Peyer's patch (tissue), 4 donors: ENCODE results near the gene SEMA4A. TPM values are rescaled to one million over a fixed set of nuclear protein-coding genes. Genes with fewer than 3 reads are reported as not detected.
"Not testable (repeated sequence)": the region's sequence is repeated elsewhere in the genome, so short reads cannot be mapped to it uniquely, and the experiment has no call there.

Source experiments
- DNase-seq, 3 donors: peaks; one replicate each; pipeline ENCODE4 v3.0.0-alpha.2; 2017 to 2019
- H3K27ac ChIP-seq, 4 donors: fragments of 200-600 bp; sonication (generic); one replicate each; pipeline ENCODE4 v1.5.1; 2016 to 2019
- H3K27me3 ChIP-seq, 2 donors: fragments of 200-600 bp; sonication (generic); one replicate each; pipeline ENCODE4 v1.5.1; 2019
- H3K36me3 ChIP-seq, 3 donors: fragments of 200-600 bp; sonication (generic); one replicate each; pipeline ENCODE4 v1.5.1; 2016 to 2019
- H3K4me1 ChIP-seq, 4 donors: fragments of 200-600 bp; sonication (generic); one replicate each; pipeline ENCODE4 v1.5.1; 2016 to 2019
- H3K4me3 ChIP-seq, 4 donors: fragments of 200-600 bp; sonication (generic); 1 replicate in 3 of 4; 2 replicates in 1 of 4; pipeline ENCODE4 v1.5.1; 2016 to 2019; ENCODE audit warnings: mild to moderate bottlenecking in 1 of 4
- H3K9me3 ChIP-seq, 4 donors: fragments of 200-600 bp; sonication (generic); one replicate each; pipeline ENCODE4 v1.5.1; 2016 to 2019; ENCODE audit warnings: mild to moderate bottlenecking in 1 of 4
- POLR2A ChIP-seq, 2 donors: fragments of 450-650 bp; IDR thresholded peaks; one replicate each; pipeline ENCODE4 v1.5.1; 2017; ENCODE audit warnings: antibody characterized with exemption in 2 of 2, mild to moderate bottlenecking in 2 of 2, moderate library complexity in 2 of 2
- total RNA-seq, 4 donors: library from RNA; depleted of rRNA; stranded (reverse); fragments of >200 nt; gene quantifications; one replicate each; pipeline ENCODE4 v1.1.0, GENCODE V29; 2016
- TF ChIP-seq, protein P1 (sequence below), 6 experiments: fragments of 450-650 bp in 4 of 6; fragments of 200-600 bp in 2 of 6; sonication (generic) in 1 of 6; IDR thresholded peaks; one replicate each; pipeline ENCODE4 v1.5.1; 2017 to 2019; ENCODE audit warnings: antibody characterized with exemption in 6 of 6, mild to moderate bottlenecking in 3 of 6, moderate library complexity in 1 of 6

SEMA4A gene
- total RNA-seq, 4 donors from 2014 or later, result 1.5 to 19.0 (median 3.2) TPM

- Histone ChIP-seq H3K4me3 (no peak overlapping the region), H3K27me3 (no peaks in the 10 kb centered on the region), H3K4me1 (peaks cover 0 to 10% (median 5%) of the 10 kb centered on the region in 4 donors), H3K9me3 (no peaks in the 10 kb centered on the region), H3K36me3 (peaks cover 0 to 44% (median 0%) of the 10 kb centered on the region in 3 donors), H3K27ac (no peak overlapping the region)
- DNase-seq, result no peak
- TF ChIP-seq POLR2A (IDR thresholded peaks at IDR 0.05), result no peak
- TF ChIP-seq, protein P1, sequence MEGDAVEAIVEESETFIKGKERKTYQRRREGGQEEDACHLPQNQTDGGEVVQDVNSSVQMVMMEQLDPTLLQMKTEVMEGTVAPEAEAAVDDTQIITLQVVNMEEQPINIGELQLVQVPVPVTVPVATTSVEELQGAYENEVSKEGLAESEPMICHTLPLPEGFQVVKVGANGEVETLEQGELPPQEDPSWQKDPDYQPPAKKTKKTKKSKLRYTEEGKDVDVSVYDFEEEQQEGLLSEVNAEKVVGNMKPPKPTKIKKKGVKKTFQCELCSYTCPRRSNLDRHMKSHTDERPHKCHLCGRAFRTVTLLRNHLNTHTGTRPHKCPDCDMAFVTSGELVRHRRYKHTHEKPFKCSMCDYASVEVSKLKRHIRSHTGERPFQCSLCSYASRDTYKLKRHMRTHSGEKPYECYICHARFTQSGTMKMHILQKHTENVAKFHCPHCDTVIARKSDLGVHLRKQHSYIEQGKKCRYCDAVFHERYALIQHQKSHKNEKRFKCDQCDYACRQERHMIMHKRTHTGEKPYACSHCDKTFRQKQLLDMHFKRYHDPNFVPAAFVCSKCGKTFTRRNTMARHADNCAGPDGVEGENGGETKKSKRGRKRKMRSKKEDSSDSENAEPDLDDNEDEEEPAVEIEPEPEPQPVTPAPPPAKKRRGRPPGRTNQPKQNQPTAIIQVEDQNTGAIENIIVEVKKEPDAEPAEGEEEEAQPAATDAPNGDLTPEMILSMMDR (IDR thresholded peaks at IDR 0.05), result no peak
Measured at GRCh38 chr1:156211243-156211642, 57.9 kb downstream of the SEMA4A start.

GRCh38 chr1:156212130-156212529 lies 58.7 kb downstream of the SEMA4A start:
- TF ChIP-seq, protein P1 (IDR thresholded peaks at IDR 0.05), result no peak
- no peak for TF ChIP-seq POLR2A (IDR thresholded peaks at IDR 0.05)
- H3K4me3 ChIP-seq, result peak overlapping the region in 1 of 4 donors; percentile 69

DNA sequence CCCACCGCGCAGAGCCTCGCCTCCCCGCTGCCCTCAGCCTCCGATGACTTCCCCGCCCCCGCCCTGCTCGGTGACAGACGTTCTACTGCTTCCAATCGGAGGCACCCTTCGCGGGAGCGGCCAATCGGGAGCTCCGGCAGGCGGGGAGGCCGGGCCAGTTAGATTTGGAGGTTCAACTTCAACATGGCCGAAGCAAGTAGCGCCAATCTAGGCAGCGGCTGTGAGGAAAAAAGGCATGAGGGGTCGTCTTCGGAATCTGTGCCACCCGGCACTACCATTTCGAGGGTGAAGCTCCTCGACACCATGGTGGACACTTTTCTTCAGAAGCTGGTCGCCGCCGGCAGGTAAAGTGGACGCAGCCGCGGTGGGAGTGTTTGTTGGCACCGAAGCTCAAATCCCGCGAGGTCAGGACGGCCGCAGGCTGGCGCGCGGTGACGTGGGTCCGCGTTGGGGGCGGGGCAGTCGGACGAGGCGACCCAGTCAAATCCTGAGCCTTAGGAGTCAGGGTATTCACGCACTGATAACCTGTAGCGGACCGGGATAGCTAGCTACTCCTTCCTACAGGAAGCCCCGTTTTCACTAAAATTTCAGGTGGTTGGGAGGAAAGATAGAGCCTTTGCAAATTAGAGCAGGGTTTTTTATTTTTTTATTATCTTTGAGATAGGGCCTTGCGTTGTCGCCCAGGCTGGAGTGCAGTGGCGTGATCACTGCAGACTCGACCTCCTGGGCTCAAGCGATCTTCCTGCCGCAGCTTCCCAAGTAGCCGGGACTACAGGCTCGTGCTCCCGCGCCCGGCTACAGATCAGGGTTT lies 59.7 kb downstream of the SEMA4A start, which contains the start of gene PMF1:
TSS of gene PMF1 (plus strand) at position 175 of the 811 bp plus-strand sequence. CDS start at position 184, 9 bp downstream.
- H3K9me3 ChIP-seq, result no peaks in the 10 kb centered on the region
- H3K4me1 ChIP-seq, result peaks cover 0 to 10% (median 5%) of the 10 kb centered on the region in 4 donors
- no peaks in the 10 kb centered on the region for H3K27me3 ChIP-seq
- H3K36me3 ChIP-seq, result peaks cover 0 to 26% (median 0%) of the 10 kb centered on the region in 3 donors
- peak within 1 kb of the TSS; percentile 90 to 95 (median 91) for H3K27ac ChIP-seq
- TF ChIP-seq POLR2A (IDR thresholded peaks at IDR 0.05), result peak; percentile 30 to 74
- TF ChIP-seq, protein P1 (IDR thresholded peaks at IDR 0.05), result peak in 1 of 6 experiments; percentile 30
- peak; percentile 97 to 99 (median 98) for DNase-seq
- H3K4me3 ChIP-seq, result peak within 1 kb of the TSS; percentile 66 to 73 (median 70)

More at GRCh38 chr1:156212130-156212529, 58.7 kb downstream of the SEMA4A start:
- H3K27ac ChIP-seq, result peak overlapping the region; percentile 90 to 95 (median 91)
- no peaks in the 10 kb centered on the region for H3K9me3 ChIP-seq
- peaks cover 0 to 35% (median 0%) of the 10 kb centered on the region in 3 donors for H3K36me3 ChIP-seq
- no peak for DNase-seq
- no peaks in the 10 kb centered on the region for H3K27me3 ChIP-seq
- H3K4me1 ChIP-seq, result peaks cover 0 to 10% (median 5%) of the 10 kb centered on the region in 4 donors

- H3K4me3 ChIP-seq, result peak overlapping the region; percentile 66 to 73 (median 70)
- H3K9me3 ChIP-seq, result no peaks in the 10 kb centered on the region
- peak overlapping the region; percentile 90 to 95 (median 91) for H3K27ac ChIP-seq
- DNase-seq, result no peak
- peaks cover 0 to 10% (median 5%) of the 10 kb centered on the region in 4 donors for H3K4me1 ChIP-seq
- no peak for TF ChIP-seq POLR2A (IDR thresholded peaks at IDR 0.05)
- TF ChIP-seq, protein P1 (IDR thresholded peaks at IDR 0.05), result no peak
- no peaks in the 10 kb centered on the region for H3K27me3 ChIP-seq
- peaks cover 0 to 20% (median 0%) of the 10 kb centered on the region in 3 donors for H3K36me3 ChIP-seq
Measured at GRCh38 chr1:156213644-156213966, 60.2 kb downstream of the SEMA4A start.

- H3K36me3 ChIP-seq, result peaks cover 0 to 14% (median 0%) of the 10 kb centered on the region in 3 donors
- H3K27ac ChIP-seq, result peak overlapping the region in 2 of 4 donors; percentile 91 to 95
- peak overlapping the region in 2 of 4 donors; percentile 69 to 70 for H3K4me3 ChIP-seq
- no peaks in the 10 kb centered on the region for H3K27me3 ChIP-seq
- DNase-seq, result no peak
- no peaks in the 10 kb centered on the region for H3K9me3 ChIP-seq
- peaks cover 0 to 10% (median 5%) of the 10 kb centered on the region in 4 donors for H3K4me1 ChIP-seq
- TF ChIP-seq POLR2A (IDR thresholded peaks at IDR 0.05), result no peak
- TF ChIP-seq, protein P1 (IDR thresholded peaks at IDR 0.05), result no peak
Measured at GRCh38 chr1:156214024-156214748, 60.8 kb downstream of the SEMA4A start.

- H3K4me3 ChIP-seq, H3K27ac ChIP-seq, H3K27me3 ChIP-seq, DNase-seq, H3K9me3 ChIP-seq: not testable (repeated sequence)
- peaks cover 0 to 14% (median 0%) of the 10 kb centered on the region in 3 donors for H3K36me3 ChIP-seq
- H3K4me1 ChIP-seq, result peaks cover 0 to 10% (median 5%) of the 10 kb centered on the region in 4 donors
Measured at GRCh38 chr1:156216361-156217086, 63.1 kb downstream of the SEMA4A start.
